CD4-positive, alpha-beta T cell treated with Interleukin-6 for 4 hours (primary cell): ENCODE results near the gene TKT.

Experiments
- DNase-seq: peaks from one replicate; pipeline ENCODE4 v3.0.0-alpha.2; 2020; ENCODE audit warnings: mixed read lengths

TKT gene

GRCh38 chr3:53223541-53223966 is 32.3 kb downstream of the TKT start:
- no peak for DNase-seq

DNA sequence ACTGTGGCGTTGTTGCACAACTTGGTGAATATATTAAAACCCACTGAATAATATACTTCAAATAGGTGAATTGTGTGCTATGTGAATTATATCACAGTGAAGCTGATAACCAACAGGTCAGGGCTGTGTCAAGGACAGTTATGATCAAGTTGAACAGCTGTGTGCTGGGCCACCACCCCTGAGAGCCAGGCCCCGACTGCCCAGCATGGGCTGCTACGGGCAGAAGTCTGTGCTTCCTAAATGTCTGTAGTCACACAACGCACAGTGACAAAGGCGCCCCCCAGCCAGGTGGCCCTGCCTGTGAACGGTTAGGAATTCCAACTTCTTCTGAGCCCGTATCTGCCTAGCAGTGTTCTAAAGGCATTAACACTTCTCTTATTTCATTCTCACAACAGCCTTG is 32.8 kb downstream of the TKT start:
- no peak for DNase-seq

DNA sequence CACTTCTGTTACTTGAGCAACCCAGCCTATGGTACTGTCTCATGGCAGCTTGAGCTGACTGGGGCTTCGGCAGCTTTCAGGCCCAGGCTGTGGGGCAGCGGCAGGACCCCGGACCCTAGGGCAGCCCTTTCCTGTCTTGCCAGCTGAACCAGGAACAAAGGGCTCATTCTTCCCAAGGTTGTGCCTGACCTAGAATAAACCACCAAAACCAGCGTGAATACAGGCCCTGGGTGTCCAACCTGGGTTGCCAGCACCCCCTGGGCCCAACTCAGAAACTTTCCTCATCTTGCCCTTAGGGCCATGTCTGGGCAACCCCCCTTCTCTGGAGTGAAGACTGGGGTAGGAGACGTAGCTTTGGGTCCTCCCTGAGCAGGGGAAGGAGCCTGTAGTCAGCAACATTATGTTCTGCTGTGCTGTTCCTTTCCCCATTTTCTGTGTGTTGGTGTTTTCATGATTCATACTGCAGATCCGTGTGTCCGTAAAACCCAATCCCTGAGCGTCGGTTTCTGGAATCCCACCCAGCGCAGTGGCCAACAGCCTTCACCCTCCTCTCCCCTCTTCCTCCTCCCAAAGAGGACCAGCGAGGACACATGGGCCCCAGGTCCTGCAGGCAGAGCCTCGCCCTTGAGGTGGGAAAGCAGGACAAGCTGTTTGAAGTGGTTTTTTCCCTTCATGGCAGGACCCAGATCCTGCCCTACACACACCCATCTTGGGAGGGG is 33.5 kb downstream of the TKT start:
- no peak for DNase-seq

- no peak for DNase-seq
Measured at GRCh38 chr3:53221827-53222182, 34.0 kb downstream of the TKT start.

DNA sequence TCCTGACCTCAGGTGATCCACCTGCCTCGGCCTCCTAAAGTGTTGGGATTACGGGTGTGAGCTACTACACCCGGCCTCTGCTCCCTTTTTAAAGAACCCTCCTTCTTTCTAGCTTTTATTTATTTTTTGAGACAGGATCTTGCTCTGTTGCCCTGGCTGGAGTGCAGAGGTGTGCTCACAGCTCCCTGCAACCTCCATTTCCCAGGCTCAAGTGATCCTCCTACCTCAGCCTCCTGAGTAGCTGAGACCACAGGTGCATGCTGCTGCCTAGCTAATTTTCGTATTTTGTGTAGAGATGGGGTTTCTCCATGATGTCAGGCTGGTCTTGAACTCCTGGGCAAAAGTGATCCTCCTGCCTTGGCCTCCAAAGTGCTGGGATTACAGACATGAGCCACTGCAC is 34.5 kb downstream of the TKT start:
- DNase-seq = no peak

DNA sequence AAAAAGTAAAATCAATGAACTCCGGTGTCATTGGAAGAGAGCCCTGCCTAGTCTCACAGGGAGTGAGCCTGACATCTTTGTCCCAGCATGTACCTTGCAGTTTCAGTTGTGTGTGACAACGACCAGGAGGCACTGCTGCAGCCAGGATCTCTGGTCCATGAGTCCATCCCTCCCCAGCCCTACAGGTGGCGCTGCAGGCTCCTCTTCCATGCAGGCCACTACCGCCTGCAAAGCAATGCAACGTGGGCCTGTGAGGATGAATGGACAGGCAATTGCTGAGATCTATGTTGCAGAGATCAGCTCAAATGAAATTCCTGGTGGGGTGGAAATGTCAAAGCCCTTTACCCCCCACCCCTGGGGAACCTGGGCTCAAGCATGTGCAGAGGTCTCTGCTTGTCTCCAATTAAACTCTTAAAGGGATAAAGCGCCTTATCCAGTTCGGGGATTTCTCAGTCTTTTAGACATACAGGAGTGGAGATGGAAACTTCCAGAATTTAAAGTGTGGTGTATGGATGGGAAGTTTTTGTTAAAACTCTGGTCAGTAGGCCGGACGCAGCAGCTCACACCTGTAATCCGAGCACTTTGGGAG is 35.8 kb downstream of the TKT start:
- peak; percentile 76 for DNase-seq

DNA sequence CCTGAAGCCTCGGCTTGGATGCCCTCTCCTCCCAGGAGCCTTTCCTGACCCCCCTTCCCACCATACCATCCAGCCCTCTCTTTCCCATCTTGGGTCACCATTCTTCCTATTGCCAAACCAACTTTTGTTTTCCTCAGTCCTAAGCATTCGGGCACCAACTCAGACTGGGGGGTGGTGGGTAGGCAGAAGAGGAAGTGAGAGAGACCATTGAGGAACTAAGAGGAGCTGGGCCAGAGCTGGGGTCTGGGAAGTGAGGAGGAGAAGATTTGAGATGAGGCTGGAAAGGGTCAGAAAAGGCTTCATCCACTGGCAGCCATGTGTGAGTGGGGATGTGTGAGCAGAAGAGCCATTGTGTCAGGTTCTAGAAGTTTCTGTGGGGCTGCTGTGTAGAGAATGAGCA is 37.7 kb downstream of the TKT start:
- no peak for DNase-seq

DNA sequence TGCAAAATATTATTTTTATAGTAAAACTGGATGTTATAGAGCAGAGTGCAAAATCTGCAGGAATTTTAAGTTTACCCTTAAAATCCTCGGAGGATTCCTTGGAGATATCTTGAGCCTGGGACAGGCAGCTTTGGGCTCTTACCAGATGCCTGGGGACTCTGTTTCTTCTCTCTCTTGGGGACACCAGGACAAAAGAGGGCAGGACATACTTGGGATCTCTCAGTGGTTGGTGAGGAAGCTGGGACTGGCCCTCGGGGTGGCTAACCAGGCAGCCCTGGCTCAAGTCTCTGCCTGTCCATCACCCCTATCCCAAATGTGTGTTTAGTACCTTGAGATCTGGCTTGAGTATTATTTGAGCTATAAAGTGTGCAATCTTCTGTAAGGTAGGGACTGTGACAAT is 38.6 kb downstream of the TKT start:
- no peak for DNase-seq

GRCh38 chr3:53216723-53217122 is 39.1 kb downstream of the TKT start:
- no peak for DNase-seq

DNA sequence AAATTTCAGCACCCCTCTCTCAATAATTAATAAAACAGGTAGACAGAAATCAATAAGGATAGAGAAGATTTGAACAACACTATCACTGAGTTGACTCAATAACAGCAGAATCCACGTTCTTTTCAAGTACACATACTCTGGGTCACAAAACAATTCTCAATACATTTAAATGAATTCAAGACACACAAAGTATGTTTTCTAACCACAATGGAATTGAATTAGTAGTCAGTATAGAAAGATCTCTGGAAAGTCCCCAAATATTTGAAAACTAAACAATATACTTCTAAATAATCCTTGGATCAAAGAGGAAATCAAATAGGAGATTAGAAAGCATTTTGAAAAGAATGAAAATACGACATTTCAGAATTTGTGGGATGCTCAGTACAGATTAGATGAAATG is 40.0 kb downstream of the TKT start:
- no peak for DNase-seq

GRCh38 chr3:53213276-53213675 is 42.5 kb downstream of the TKT start:
- no peak for DNase-seq

DNA sequence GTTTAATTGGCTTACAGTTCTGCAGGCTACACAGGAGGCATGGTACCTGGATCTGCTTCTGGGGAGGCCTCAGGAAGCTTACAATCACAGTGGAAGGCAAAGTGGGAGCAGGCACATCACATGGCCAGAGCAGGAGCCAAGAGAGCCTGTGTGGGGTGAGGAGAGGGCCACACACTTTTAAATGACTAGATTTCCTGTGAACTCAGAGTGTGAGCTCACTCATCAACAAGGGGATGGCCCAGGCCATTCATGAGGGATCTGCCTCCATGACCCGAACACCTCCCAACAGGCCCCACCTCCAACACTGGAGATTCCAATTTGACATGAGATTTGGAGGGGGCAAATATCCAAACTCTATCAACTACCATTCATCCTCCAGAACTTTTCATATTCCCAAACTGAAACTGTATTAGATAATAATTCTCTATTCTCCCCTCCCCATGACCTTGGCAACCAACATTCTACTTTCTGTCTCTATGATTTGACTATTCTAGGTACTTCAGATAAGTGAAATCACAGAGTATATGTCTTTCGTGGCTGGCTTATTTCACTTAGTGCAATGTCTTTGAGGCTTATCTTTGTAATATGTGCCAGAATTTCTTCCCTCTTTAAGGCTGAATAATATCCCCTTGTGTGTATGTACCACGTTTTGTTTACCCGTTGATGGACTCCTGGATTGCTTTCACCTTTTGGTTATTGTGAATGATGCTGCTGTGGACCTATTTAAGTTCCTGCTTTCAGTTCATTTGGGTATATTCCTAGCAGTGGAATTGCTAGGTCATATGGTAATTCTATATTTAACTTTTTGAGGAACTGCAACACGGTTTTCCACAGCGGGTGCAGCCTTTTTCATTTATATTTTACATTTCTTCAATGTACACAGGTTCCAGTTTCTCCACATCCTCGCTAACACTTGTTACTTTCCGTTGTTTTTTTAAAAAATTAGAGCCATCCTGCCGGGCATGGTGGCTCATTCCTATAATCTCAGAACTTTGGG is 43.8 kb downstream of the TKT start:
- no peak for DNase-seq

GRCh38 chr3:53202331-53203015 is 53.3 kb downstream of the TKT start:
- DNase-seq = no peak

GRCh38 chr3:53200501-53201498 is 55.0 kb downstream of the TKT start:
- no peak for DNase-seq

DNA sequence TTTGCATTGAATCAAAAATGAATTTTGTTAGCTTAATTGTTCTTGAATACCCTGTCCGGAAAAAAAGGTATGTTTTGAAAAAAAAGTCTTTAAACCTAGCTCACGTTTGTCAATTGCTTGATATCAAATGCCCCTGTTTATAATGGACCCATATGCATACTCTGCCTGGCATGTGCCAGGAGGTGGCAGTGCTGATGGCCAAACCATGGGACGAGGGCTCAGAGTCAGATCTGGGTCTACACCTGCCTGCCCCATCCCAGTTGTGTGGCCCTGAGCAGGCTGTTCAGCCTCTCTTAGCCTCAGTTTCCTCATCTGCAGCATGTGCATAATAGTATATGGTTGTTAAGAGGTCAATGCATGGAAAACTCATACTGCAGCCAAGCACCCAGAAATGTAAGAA is 56.0 kb downstream of the TKT start:
- no peak for DNase-seq

GRCh38 chr3:53198996-53199395 is 56.8 kb downstream of the TKT start:
- no peak for DNase-seq

GRCh38 chr3:53198256-53198977 is 57.4 kb downstream of the TKT start:
- no peak for DNase-seq

GRCh38 chr3:53196575-53197407 is 59.0 kb downstream of the TKT start:
- peak; percentile 17 for DNase-seq

DNA sequence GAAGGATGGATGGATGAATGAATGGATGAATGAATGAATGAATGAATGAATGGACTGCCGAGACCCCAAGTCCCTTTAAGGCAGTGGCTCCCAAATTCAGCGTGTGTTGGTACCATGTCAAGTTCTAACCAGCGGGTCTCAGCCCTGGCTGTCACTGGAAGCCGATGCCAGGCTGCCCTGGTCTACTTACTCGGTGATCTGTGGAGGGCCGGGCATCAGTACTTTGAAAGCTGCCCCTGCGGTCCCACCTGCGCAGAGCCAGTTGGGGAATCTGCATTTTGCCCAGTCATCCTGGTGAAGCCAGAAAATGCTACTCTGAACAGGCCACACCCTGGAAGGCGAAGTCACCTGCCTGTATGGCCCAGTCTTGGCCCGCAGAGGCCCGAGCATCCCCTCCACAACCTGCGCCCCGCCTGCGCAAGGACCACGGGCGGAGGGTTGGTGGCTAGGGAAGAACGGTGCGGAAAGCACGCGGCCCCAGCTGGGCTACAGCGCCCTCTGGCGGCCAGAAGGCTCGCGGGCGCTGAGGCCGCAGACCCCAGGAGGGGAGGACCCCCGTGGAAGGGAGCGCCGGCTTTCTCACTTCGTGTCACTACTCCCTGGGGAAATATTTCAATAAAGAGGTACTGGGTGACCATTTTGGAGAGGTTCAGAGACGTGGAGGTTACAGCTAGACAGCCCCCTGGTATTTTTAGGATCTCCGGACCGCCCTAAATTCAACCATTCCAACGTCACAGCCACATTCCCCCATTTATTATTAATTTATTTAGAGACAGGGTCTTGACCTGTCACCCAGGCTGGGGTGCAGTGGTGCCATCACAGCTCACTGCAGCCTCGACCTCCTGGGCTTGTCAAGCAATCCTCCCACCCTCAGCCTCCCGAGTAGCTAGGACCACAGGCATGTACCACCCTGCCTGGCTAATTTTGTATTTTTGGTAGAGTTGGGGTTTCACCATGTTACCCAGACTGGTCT is 59.9 kb downstream of the TKT start:
- DNase-seq = peak; percentile 62
